Fibroblast of lung (primary cell): ENCODE results near the gene RNGTT.
A peak's percentile ranks its signal among the peaks of the same experiment; 100 is the strongest.

Experiments used
- EZH2 ChIP-seq: IDR thresholded peaks from 2 replicates; pipeline ENCODE4 v1.5.1; 2012; ENCODE audit warnings: low read length, control low read depth, mild to moderate bottlenecking; ENCODE audit errors: missing control alignments
- TF ChIP-seq, protein P1 (sequence below), 2 donors: IDR thresholded peaks in 1 of 2; conservative IDR thresholded peaks in 1 of 2; 1 replicate in 1 of 2; 2 replicates in 1 of 2; pipeline ENCODE4 v1.5.1; 2011 to 2012; ENCODE audit warnings: low read length in 2 of 2, control low read depth in 1 of 2, inconsistent platforms in 1 of 2, low read depth in 1 of 2, mild to moderate bottlenecking in 1 of 2

DNA sequence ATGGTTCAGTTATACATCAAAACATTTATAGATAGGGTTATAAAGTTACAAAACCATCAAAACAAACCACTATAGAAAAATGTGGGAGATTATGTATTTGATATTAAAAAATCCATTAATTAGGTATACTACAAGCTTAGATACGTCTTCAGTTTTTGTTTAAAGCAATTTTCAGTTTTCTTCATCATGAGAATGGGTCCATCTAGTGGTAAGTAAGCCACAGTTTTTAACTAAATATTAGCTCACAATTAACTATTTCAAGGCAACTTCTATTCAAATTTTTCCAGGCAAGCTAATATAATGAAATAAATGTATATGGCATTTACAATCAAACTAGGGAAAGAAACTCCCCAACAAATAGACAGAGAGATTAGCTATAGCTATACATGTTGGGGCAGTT is 44.4 kb downstream of the RNGTT start:
- TF ChIP-seq, protein P1, sequence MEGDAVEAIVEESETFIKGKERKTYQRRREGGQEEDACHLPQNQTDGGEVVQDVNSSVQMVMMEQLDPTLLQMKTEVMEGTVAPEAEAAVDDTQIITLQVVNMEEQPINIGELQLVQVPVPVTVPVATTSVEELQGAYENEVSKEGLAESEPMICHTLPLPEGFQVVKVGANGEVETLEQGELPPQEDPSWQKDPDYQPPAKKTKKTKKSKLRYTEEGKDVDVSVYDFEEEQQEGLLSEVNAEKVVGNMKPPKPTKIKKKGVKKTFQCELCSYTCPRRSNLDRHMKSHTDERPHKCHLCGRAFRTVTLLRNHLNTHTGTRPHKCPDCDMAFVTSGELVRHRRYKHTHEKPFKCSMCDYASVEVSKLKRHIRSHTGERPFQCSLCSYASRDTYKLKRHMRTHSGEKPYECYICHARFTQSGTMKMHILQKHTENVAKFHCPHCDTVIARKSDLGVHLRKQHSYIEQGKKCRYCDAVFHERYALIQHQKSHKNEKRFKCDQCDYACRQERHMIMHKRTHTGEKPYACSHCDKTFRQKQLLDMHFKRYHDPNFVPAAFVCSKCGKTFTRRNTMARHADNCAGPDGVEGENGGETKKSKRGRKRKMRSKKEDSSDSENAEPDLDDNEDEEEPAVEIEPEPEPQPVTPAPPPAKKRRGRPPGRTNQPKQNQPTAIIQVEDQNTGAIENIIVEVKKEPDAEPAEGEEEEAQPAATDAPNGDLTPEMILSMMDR (conservative IDR thresholded peaks at IDR 0.05 in 1 of 2, IDR thresholded peaks at IDR 0.05 in 1 of 2; ENCODE audit: low read depth in 1 of 2, low read length in 2 of 2), result peak in 1 of 2 donors; percentile 20
- no peak for TF ChIP-seq EZH2
